MCF 10A (cell line): Measurements from ENCODE around the gene GAS2. TPM values are rescaled to one million over a fixed set of nuclear protein-coding genes. Genes with fewer than 3 reads are reported as not detected.

Experiments used
- BruUV-seq: library from RNA; stranded (reverse); fragments of 400-500 nt; replicated peaks from 2 replicates; lab custom pipeline; 2021; lab: Mats Ljungman, UMichigan
- CTCF ChIA-PET: fragments of 300-600 bp; sonication (Branson Sonifier 250); formaldehyde crosslinking; extraction: SDS; loops from one replicate; lab custom pipeline; 2021; ENCODE audit warnings: antibody characterized with exemption, inconsistent platforms; lab: Yijun Ruan, JAX
- POLR2A ChIA-PET: fragments of 300-600, 350-650 bp; sonication (Branson Sonifier 250); formaldehyde crosslinking; extraction: SDS; loops from one replicate; lab custom pipeline; 2020; ENCODE audit warnings: antibody characterized with exemption, inconsistent platforms; lab: Yijun Ruan, JAX
- DNase-seq: peaks from one replicate; pipeline ENCODE4 v3.0.0-alpha.2; 2018; ENCODE audit not compliant: unreplicated experiment
- H3K27ac Mint-ChIP-seq: one replicate; pipeline ENCODE4 v1.8.0; 2022; ENCODE audit warnings: mild to moderate bottlenecking, low read depth, mixed read lengths; ENCODE audit not compliant: unreplicated experiment
- H3K27me3 Mint-ChIP-seq: one replicate; pipeline ENCODE4 v1.8.0; 2022; ENCODE audit warnings: mixed read lengths; ENCODE audit not compliant: insufficient read depth, unreplicated experiment
- H3K36me3 Mint-ChIP-seq: one replicate; pipeline ENCODE4 v1.8.0; 2022; ENCODE audit warnings: mild to moderate bottlenecking, moderate library complexity, mixed read lengths; ENCODE audit not compliant: insufficient read depth, unreplicated experiment
- H3K4me1 Mint-ChIP-seq: one replicate; pipeline ENCODE4 v1.8.0; 2022; ENCODE audit warnings: mixed read lengths; ENCODE audit not compliant: insufficient read depth, unreplicated experiment
- H3K4me3 Mint-ChIP-seq: one replicate; pipeline ENCODE4 v1.8.0; 2022; ENCODE audit warnings: mild to moderate bottlenecking, moderate library complexity, mixed read lengths; ENCODE audit not compliant: unreplicated experiment
- H3K9me3 Mint-ChIP-seq: one replicate; pipeline ENCODE4 v1.8.0; 2022; ENCODE audit warnings: mixed read lengths; ENCODE audit not compliant: unreplicated experiment
- CTCF ChIP-seq: fragments of 200-600 bp; IDR thresholded peaks from one replicate; pipeline ENCODE4 v1.8.0; 2022; ENCODE audit warnings: antibody characterized with exemption, mild to moderate bottlenecking; ENCODE audit not compliant: unreplicated experiment
- intact Hi-C: fragments of 100-400 bp; cut with micrococcal nuclease; formaldehyde crosslinking; loops from 2 replicates; pipeline ENCODE4 v1.14.1; 2022
- total RNA-seq: library from RNA; stranded (reverse); gene quantifications from 2 replicates; pipeline ENCODE4 v1.2.3, GENCODE V29; 2022

Gene GAS2
- total RNA-seq, 1 experiment from 2014 or later = 1.4 TPM

- Mint-ChIP-seq H3K4me1 (no peaks in the 10 kb centered on the region), H3K4me3 (no peak overlapping the region), H3K9me3 (no peaks in the 10 kb centered on the region), H3K36me3 (no peaks in the 10 kb centered on the region), H3K27ac (no peak overlapping the region), H3K27me3 (peaks cover 18% of the 10 kb centered on the region)
- ChIA-PET POLR2A (no interaction called here), CTCF (interaction anchor here (0.5 to 2.3 kb wide), 3 partner anchors 8 to 1516 kb away, joined by 3 to 11 read pairs (median 3); no protein-coding TSS in a partner anchor)
- BruUV-seq = no TSS peak
- TF ChIP-seq CTCF = no peak
- no peak for DNase-seq
- intact Hi-C loops = no loop called here
Observed at GRCh38 chr11:22859756-22860155, 193.3 kb downstream of the GAS2 start.

GRCh38 chr11:22860241-22860640, 193.8 kb downstream of the GAS2 start, which contains the start of gene CCDC179:
Gene CCDC179 (minus strand): TSS chr11:22860474. CDS start chr11:22860421, 53 bp downstream.
- H3K27ac Mint-ChIP-seq = no peak within 1 kb of the TSS
- no peak for TF ChIP-seq CTCF
- H3K27me3 Mint-ChIP-seq = peaks cover 14% of the 10 kb centered on the region
- no TSS peak for BruUV-seq
- H3K9me3 Mint-ChIP-seq = no peaks in the 10 kb centered on the region
- intact Hi-C loops = no loop called here
- ChIA-PET CTCF (interaction anchor here (0.6 to 2.3 kb wide), 4 partner anchors 9 to 1890 kb away, joined by 3 to 11 read pairs (median 4); no protein-coding TSS in a partner anchor), POLR2A (no interaction called here)
- no peak for DNase-seq
- H3K4me1 Mint-ChIP-seq = no peaks in the 10 kb centered on the region
- no peaks in the 10 kb centered on the region for H3K36me3 Mint-ChIP-seq
- H3K4me3 Mint-ChIP-seq = no peak within 1 kb of the TSS

Other genes with a start within 250 kb of the GAS2 start
- gene FANCF, start 40.8 kb upstream of the GAS2 start, total RNA-seq = 10.7 and 13.6 TPM in 2 replicates
- 8.6 and 8.8 TPM in 2 replicates for gene SVIP, start 163.2 kb downstream of the GAS2 start, total RNA-seq
- gene CCDC179, start 193.9 kb downstream of the GAS2 start, total RNA-seq = not detected in 2 replicates